Mesothelial cell of epicardium (in vitro differentiated cells): Measurements from ENCODE around the gene GIMAP5. TPM values are rescaled to one million over a fixed set of nuclear protein-coding genes. Genes with fewer than 3 reads are reported as not detected.

Experiments used
- DNase-seq, 2 experiments: peaks; one replicate each; pipeline ENCODE4 v3.0.0; 2021; ENCODE audit warnings: low spot score in 2 of 2; ENCODE audit not compliant: unreplicated experiment in 2 of 2
- H3K27ac Mint-ChIP-seq: 2 replicates; pipeline ENCODE4 v1.8.0; 2021; ENCODE audit warnings: mixed read lengths
- H3K27me3 Mint-ChIP-seq: 2 replicates; pipeline ENCODE4 v1.8.0; 2021; ENCODE audit warnings: low read depth, mixed read lengths
- H3K36me3 Mint-ChIP-seq: 2 replicates; pipeline ENCODE4 v1.8.0; 2021; ENCODE audit warnings: mixed read lengths
- H3K4me1 Mint-ChIP-seq: 2 replicates; pipeline ENCODE4 v1.8.0; 2021; ENCODE audit warnings: mixed read lengths
- H3K4me3 Mint-ChIP-seq: 2 replicates; pipeline ENCODE4 v1.8.0; 2021; ENCODE audit warnings: mild to moderate bottlenecking, moderate library complexity, mixed read lengths
- H3K9me3 Mint-ChIP-seq: 2 replicates; pipeline ENCODE4 v1.8.0; 2021; ENCODE audit warnings: mixed read lengths
- CTCF ChIP-seq: fragments of 200-600 bp; sonication (generic); IDR thresholded peaks from one replicate; pipeline ENCODE4 v1.5.0; 2021; ENCODE audit warnings: antibody characterized with exemption; ENCODE audit not compliant: unreplicated experiment
- total RNA-seq: library from RNA; stranded (reverse); gene quantifications from 3 replicates; pipeline ENCODE4 v1.2.1, GENCODE V29; 2021

Gene GIMAP5
- total RNA-seq, 1 donor from 2014 or later = not detected

- H3K4me1 Mint-ChIP-seq = no peaks in the 10 kb centered on the region
- no peak overlapping the region for H3K4me3 Mint-ChIP-seq
- no peak overlapping the region for H3K27ac Mint-ChIP-seq
- H3K36me3 Mint-ChIP-seq = no peaks in the 10 kb centered on the region
- no peak for TF ChIP-seq CTCF
- no peak for DNase-seq
- H3K27me3 Mint-ChIP-seq = peaks cover 91% of the 10 kb centered on the region
- H3K9me3 Mint-ChIP-seq = no peaks in the 10 kb centered on the region
Measured at GRCh38 chr7:150739033-150739432, 1.8 kb downstream of the GIMAP5 start.

- TF ChIP-seq CTCF = no peak
- no peaks in the 10 kb centered on the region for H3K4me1 Mint-ChIP-seq
- no peaks in the 10 kb centered on the region for H3K36me3 Mint-ChIP-seq
- H3K27ac Mint-ChIP-seq = no peak overlapping the region
- no peak overlapping the region for H3K4me3 Mint-ChIP-seq
- H3K27me3 Mint-ChIP-seq = peaks cover 93% of the 10 kb centered on the region
- DNase-seq = no peak
- no peaks in the 10 kb centered on the region for H3K9me3 Mint-ChIP-seq
Measured at GRCh38 chr7:150740053-150740452, 2.8 kb downstream of the GIMAP5 start.

- H3K4me1 Mint-ChIP-seq = no peaks in the 10 kb centered on the region
- H3K36me3 Mint-ChIP-seq = no peaks in the 10 kb centered on the region
- H3K27ac Mint-ChIP-seq = no peak overlapping the region
- no peak overlapping the region for H3K4me3 Mint-ChIP-seq
- no peak for TF ChIP-seq CTCF
- DNase-seq = no peak
- no peaks in the 10 kb centered on the region for H3K9me3 Mint-ChIP-seq
- peaks cover 89% of the 10 kb centered on the region for H3K27me3 Mint-ChIP-seq
Measured at GRCh38 chr7:150742286-150742968, 5.2 kb downstream of the GIMAP5 start.

GRCh38 chr7:150744041-150744656, 6.9 kb downstream of the GIMAP5 start:
- DNase-seq = no peak
- H3K9me3 Mint-ChIP-seq = no peaks in the 10 kb centered on the region
- H3K27ac Mint-ChIP-seq = no peak overlapping the region
- no peak overlapping the region for H3K4me3 Mint-ChIP-seq
- peaks cover 89% of the 10 kb centered on the region for H3K27me3 Mint-ChIP-seq
- no peaks in the 10 kb centered on the region for H3K36me3 Mint-ChIP-seq
- TF ChIP-seq CTCF = no peak
- H3K4me1 Mint-ChIP-seq = no peaks in the 10 kb centered on the region

GRCh38 chr7:150745086-150745485, 7.9 kb downstream of the GIMAP5 start:
- no peak for TF ChIP-seq CTCF
- Mint-ChIP-seq H3K27ac (no peak overlapping the region), H3K9me3 (no peaks in the 10 kb centered on the region), H3K36me3 (no peaks in the 10 kb centered on the region), H3K4me1 (no peaks in the 10 kb centered on the region), H3K27me3 (peaks cover 92% of the 10 kb centered on the region), H3K4me3 (no peak overlapping the region)
- DNase-seq = no peak
